HepG2 (cell line): Measurements from ENCODE around the gene SCAPER. TPM values are rescaled to one million over a fixed set of nuclear protein-coding genes. Genes with fewer than 3 reads are reported as not detected.

Experiments
- AKAP8 ChIP-seq: sonication (generic); formaldehyde crosslinking; IDR thresholded peaks from 2 replicates; pipeline ENCODE4 v1.5.1; 2020; ENCODE audit warnings: mild to moderate bottlenecking, missing genetic modification reagents
- MXD4 ChIP-seq: IDR thresholded peaks from 2 replicates; pipeline ENCODE4 v1.6.1; 2016; ENCODE audit warnings: mild to moderate bottlenecking, missing biosample characterization, missing genetic modification reagents
- NR2F6 ChIP-seq, 2 experiments: IDR thresholded peaks; 2 replicates each; pipeline ENCODE4 v1.6.1; 2016; ENCODE audit warnings: antibody characterized with exemption in 1 of 2, mild to moderate bottlenecking in 1 of 2
- RBFOX2 ChIP-seq: fragments of 200-400 bp; formaldehyde crosslinking; IDR thresholded peaks from 2 replicates; pipeline ENCODE4 v1.6.1; 2017; ENCODE audit warnings: low read depth, mild to moderate bottlenecking, low read length
- TSC22D2 ChIP-seq: sonication (generic); formaldehyde crosslinking; IDR thresholded peaks from 2 replicates; pipeline ENCODE4 v1.5.1; 2020; ENCODE audit warnings: missing genetic modification reagents, mild to moderate bottlenecking, borderline replicate concordance
- ZIK1 ChIP-seq: sonication (generic); formaldehyde crosslinking; IDR thresholded peaks from 2 replicates; pipeline ENCODE4 v1.5.0; 2020; ENCODE audit warnings: mild to moderate bottlenecking, low read depth, missing genetic modification reagents, borderline replicate concordance
- ZNF207 ChIP-seq: fragments of 450-650 bp; IDR thresholded peaks from 2 replicates; pipeline ENCODE4 v1.6.1; 2016; ENCODE audit warnings: antibody characterized with exemption, borderline replicate concordance
- ZNF230 ChIP-seq: sonication (generic); formaldehyde crosslinking; IDR thresholded peaks from 2 replicates; pipeline ENCODE4 v1.4.0; 2020; ENCODE audit warnings: mild to moderate bottlenecking, missing genetic modification reagents
- ZNF256 ChIP-seq: sonication (generic); formaldehyde crosslinking; conservative IDR thresholded peaks from 2 replicates; pipeline ENCODE4 v1.4.0; 2020; ENCODE audit warnings: missing genetic modification reagents
- polyA plus RNA-seq, 8 experiments: library from polyadenylated mRNA; depleted of rRNA in 3 of 8; stranded (reverse) in 7 of 8; unstranded in 1 of 8; fragments of >200 nt; fragmentation: Illumina TruSeq in 4 of 8; extraction: Trizol in 4 of 8; gene quantifications; 2 replicates each; pipeline versions ENCODE4 v1.2.1 to v1.2.3, GENCODE V29; 2011 to 2016; ENCODE audit warnings: low read depth in 4 of 8, missing spikeins in 1 of 8, mixed read lengths in 1 of 8; ENCODE audit not compliant: insufficient read depth in 1 of 8
- total RNA-seq, 5 experiments: library from RNA; depleted of rRNA; stranded (reverse); fragments of >200 nt; fragmentation: Illumina TruSeq; extraction: Trizol; gene quantifications; 2 replicates each; pipeline ENCODE4 v1.2.3, GENCODE V29; 2016; ENCODE audit warnings: low read depth in 1 of 5
- TF ChIP-seq, protein P1 (sequence below), 2 experiments: fragments of 450-650 bp in 1 of 2; sonication (generic) in 1 of 2; formaldehyde crosslinking; IDR thresholded peaks; 2 replicates each; pipeline versions ENCODE4 v1.5.0 to v1.8.0; 2020 to 2022; ENCODE audit warnings: mild to moderate bottlenecking in 1 of 2, missing genetic modification reagents in 1 of 2
- TF ChIP-seq, protein P2 (sequence below): sonication (generic); formaldehyde crosslinking; IDR thresholded peaks from 2 replicates; pipeline ENCODE4 v1.4.0; 2020; ENCODE audit warnings: missing genetic modification reagents
- TF ChIP-seq, protein P3 (sequence below): sonication (generic); formaldehyde crosslinking; conservative IDR thresholded peaks from 2 replicates; pipeline ENCODE4 v1.8.1; 2023; ENCODE audit warnings: missing genetic modification reagents
- TF ChIP-seq, protein P4 (sequence below): sonication (generic); formaldehyde crosslinking; IDR thresholded peaks from 2 replicates; pipeline ENCODE4 v1.4.0; 2020; ENCODE audit warnings: missing genetic modification reagents

The SCAPER gene
- total and polyA plus RNA-seq, 2 of the 13 experiments (the other 11 are each of a cell fraction or from before 2014, with no cell fraction given) = 4.3 to 10.5 TPM

DNA sequence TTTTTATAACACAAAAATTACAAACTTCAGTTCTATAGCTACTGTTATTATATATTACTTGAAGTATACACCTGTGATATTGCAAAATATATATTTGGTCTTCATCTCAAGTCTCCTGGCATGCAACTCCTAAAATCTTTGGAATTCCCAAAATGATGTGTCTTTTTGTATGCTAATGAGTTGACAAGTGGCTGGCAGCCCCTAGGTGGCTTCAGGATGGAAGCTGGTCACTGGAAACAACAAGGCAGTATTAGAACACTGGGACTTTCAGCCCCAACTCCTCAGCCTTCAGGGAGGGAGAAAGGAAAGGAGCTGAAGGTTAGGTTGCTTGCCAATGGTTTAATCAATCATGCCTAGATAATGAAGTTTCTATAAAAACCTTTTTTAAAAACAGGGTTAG lies 112.0 kb downstream of the SCAPER start (continued):
- TF ChIP-seq, protein P1, sequence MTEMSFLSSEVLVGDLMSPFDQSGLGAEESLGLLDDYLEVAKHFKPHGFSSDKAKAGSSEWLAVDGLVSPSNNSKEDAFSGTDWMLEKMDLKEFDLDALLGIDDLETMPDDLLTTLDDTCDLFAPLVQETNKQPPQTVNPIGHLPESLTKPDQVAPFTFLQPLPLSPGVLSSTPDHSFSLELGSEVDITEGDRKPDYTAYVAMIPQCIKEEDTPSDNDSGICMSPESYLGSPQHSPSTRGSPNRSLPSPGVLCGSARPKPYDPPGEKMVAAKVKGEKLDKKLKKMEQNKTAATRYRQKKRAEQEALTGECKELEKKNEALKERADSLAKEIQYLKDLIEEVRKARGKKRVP (CRISPR knock-in tag; IDR thresholded peaks at IDR 0.05) = no peak
- no peak for TF ChIP-seq AKAP8
- TF ChIP-seq TSC22D2 (CRISPR knock-in tag) = no peak
- TF ChIP-seq, protein P2, sequence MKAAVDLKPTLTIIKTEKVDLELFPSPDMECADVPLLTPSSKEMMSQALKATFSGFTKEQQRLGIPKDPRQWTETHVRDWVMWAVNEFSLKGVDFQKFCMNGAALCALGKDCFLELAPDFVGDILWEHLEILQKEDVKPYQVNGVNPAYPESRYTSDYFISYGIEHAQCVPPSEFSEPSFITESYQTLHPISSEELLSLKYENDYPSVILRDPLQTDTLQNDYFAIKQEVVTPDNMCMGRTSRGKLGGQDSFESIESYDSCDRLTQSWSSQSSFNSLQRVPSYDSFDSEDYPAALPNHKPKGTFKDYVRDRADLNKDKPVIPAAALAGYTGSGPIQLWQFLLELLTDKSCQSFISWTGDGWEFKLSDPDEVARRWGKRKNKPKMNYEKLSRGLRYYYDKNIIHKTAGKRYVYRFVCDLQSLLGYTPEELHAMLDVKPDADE = no peak
- TF ChIP-seq, protein P3, sequence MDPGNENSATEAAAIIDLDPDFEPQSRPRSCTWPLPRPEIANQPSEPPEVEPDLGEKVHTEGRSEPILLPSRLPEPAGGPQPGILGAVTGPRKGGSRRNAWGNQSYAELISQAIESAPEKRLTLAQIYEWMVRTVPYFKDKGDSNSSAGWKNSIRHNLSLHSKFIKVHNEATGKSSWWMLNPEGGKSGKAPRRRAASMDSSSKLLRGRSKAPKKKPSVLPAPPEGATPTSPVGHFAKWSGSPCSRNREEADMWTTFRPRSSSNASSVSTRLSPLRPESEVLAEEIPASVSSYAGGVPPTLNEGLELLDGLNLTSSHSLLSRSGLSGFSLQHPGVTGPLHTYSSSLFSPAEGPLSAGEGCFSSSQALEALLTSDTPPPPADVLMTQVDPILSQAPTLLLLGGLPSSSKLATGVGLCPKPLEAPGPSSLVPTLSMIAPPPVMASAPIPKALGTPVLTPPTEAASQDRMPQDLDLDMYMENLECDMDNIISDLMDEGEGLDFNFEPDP (CRISPR knock-in tag) = no peak
- no peak for TF ChIP-seq ZNF230
- no peak for TF ChIP-seq MXD4 (CRISPR knock-in tag)
- TF ChIP-seq NR2F6 (IDR thresholded peaks at IDR 0.05) = no peak
- TF ChIP-seq NR2F6 (CRISPR knock-in tag; IDR thresholded peaks at IDR 0.05) = no peak
- TF ChIP-seq ZNF256 (CRISPR knock-in tag) = no peak
- no peak for TF ChIP-seq ZIK1 (CRISPR knock-in tag)
- no peak for TF ChIP-seq ZNF207
- TF ChIP-seq, protein P4, sequence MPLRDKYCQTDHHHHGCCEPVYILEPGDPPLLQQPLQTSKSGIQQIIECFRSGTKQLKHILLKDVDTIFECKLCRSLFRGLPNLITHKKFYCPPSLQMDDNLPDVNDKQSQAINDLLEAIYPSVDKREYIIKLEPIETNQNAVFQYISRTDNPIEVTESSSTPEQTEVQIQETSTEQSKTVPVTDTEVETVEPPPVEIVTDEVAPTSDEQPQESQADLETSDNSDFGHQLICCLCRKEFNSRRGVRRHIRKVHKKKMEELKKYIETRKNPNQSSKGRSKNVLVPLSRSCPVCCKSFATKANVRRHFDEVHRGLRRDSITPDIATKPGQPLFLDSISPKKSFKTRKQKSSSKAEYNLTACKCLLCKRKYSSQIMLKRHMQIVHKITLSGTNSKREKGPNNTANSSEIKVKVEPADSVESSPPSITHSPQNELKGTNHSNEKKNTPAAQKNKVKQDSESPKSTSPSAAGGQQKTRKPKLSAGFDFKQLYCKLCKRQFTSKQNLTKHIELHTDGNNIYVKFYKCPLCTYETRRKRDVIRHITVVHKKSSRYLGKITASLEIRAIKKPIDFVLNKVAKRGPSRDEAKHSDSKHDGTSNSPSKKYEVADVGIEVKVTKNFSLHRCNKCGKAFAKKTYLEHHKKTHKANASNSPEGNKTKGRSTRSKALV (CRISPR knock-in tag) = no peak
- TF ChIP-seq RBFOX2 = no peak
